ENCODE results near the gene METRNL. TPM values are rescaled to one million over a fixed set of nuclear protein-coding genes. Genes with fewer than 3 reads are reported as not detected.

METRNL gene
- total RNA-seq, 1 experiment from 2014 or later, result 33.8 TPM

DNA sequence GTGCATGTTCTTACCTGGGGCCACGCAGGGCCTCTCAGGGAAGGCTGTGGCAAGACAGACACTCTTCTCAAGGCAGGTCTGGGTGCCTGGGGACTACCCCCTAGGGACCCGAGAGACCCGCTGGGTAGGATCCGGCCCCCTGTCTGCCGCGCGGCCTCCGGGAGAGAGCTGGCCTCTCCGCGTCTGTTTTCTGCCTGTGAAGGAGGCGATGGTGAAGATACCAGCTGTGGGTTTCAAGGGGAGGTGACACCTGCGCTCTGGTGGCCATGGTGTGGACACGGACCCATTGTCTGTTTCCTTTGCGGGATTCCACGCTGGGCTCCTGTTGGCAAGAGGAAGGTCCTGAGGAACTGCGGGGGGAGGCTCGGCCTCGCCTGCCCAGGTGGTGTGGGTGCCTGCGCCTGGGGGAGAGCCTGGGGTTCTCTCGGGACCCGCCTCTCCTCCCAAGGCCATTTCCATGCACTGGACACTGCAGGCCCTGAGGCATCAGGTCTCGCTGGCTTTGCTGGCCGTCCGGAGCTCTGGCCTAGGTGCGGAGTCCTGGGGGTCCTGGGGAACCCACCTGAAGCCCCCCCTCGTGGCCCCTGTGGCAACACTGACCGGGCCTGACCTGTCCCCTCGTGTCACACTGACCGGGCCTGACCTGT lies 12.2 kb upstream of the METRNL start:
- Mint-ChIP-seq H3K27me3 (ENCODE audit: insufficient read depth, unreplicated experiment) (peaks cover 3% of the 10 kb centered on the region), H3K4me1 (ENCODE audit: low read depth, unreplicated experiment) (no peaks in the 10 kb centered on the region), H3K27ac (ENCODE audit: unreplicated experiment) (no peak overlapping the region), H3K36me3 (ENCODE audit: insufficient read depth, unreplicated experiment) (no peaks in the 10 kb centered on the region), H3K9me3 (ENCODE audit: unreplicated experiment) (no peaks in the 10 kb centered on the region), H3K4me3 (ENCODE audit: unreplicated experiment) (no peak overlapping the region)
- no peaks in the 10 kb centered on the region for H3K27me3 ChIP-seq (replicated peaks; ENCODE audit: control insufficient read depth, insufficient read depth, low read length)
- no peaks in the 10 kb centered on the region for H3K36me3 ChIP-seq (ENCODE audit: control insufficient read depth, insufficient read depth, low read length)
- BruUV-seq (replicated peaks), result no TSS peak
- ChIA-PET POLR2A (no interaction called here), CTCF (interaction anchor here (0.7 kb wide), 1 partner anchor 27 kb away, joined by 3 read pairs; no protein-coding TSS in a partner anchor)
- peak in 1 of 2 experiments; percentile 7 for DNase-seq
- H3K4me1 ChIP-seq, result peaks cover 6% of the 10 kb centered on the region; the same call in 1 of the 2 replicates
- intact Hi-C loops (cut with micrococcal nuclease; ENCODE audit: unreplicated experiment), result no loop called here
- TF ChIP-seq, protein P1, sequence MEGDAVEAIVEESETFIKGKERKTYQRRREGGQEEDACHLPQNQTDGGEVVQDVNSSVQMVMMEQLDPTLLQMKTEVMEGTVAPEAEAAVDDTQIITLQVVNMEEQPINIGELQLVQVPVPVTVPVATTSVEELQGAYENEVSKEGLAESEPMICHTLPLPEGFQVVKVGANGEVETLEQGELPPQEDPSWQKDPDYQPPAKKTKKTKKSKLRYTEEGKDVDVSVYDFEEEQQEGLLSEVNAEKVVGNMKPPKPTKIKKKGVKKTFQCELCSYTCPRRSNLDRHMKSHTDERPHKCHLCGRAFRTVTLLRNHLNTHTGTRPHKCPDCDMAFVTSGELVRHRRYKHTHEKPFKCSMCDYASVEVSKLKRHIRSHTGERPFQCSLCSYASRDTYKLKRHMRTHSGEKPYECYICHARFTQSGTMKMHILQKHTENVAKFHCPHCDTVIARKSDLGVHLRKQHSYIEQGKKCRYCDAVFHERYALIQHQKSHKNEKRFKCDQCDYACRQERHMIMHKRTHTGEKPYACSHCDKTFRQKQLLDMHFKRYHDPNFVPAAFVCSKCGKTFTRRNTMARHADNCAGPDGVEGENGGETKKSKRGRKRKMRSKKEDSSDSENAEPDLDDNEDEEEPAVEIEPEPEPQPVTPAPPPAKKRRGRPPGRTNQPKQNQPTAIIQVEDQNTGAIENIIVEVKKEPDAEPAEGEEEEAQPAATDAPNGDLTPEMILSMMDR (IDR thresholded peaks at IDR 0.05; ENCODE audit: insufficient read depth in 1 of 2, low read depth in 1 of 2, low read length in 1 of 2, severe bottlenecking in 1 of 2, unreplicated experiment in 1 of 2), result no peak
- no peaks in the 10 kb centered on the region for H3K9me3 ChIP-seq
- H3K4me3 ChIP-seq (ENCODE audit: low read depth, low read length), result no peak overlapping the region

DNA sequence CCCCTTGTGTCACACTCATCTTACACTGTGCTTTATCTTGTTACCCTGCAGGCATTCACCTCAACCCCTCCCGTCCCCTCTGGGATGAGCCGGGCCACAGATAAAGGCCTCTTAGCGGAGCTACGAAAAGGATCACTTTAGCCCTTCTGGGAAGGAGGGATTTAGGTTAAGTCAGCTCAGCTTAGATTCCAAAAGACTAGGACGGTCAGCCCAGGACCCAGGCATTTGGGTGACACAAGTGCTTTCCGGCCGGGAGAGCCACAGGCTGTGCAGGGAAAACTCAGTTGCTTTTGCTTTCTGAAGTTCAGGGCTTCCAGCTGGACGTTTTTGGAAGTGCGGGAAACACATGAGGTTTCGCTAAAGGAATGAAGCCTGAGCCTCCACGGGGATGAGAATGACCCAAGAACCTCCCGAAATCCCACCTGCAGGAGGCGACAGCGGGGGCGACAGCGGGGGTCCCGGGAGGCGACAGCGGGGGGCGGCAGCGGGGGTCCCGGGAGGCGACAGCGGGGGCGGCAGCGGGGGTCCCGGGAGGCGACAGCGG lies 11.6 kb upstream of the METRNL start:
- no peaks in the 10 kb centered on the region for H3K9me3 Mint-ChIP-seq (ENCODE audit: unreplicated experiment)
- H3K27me3 Mint-ChIP-seq (ENCODE audit: insufficient read depth, unreplicated experiment), result peaks cover 3% of the 10 kb centered on the region
- Histone ChIP-seq H3K9me3 (no peaks in the 10 kb centered on the region), H3K4me3 (ENCODE audit: low read depth, low read length) (no peak overlapping the region), H3K27me3 (replicated peaks; ENCODE audit: control insufficient read depth, insufficient read depth, low read length) (no peaks in the 10 kb centered on the region), H3K4me1 (peaks cover 6% of the 10 kb centered on the region; the same call in 1 of the 2 replicates), H3K36me3 (ENCODE audit: control insufficient read depth, insufficient read depth, low read length) (no peaks in the 10 kb centered on the region)
- TF ChIP-seq, protein P1 (IDR thresholded peaks at IDR 0.05; ENCODE audit: insufficient read depth in 1 of 2, low read depth in 1 of 2, low read length in 1 of 2, severe bottlenecking in 1 of 2, unreplicated experiment in 1 of 2), result peak; percentile 16 to 18
- H3K27ac Mint-ChIP-seq (ENCODE audit: unreplicated experiment), result peak overlapping the region; percentile 42
- no TSS peak for BruUV-seq (replicated peaks)
- H3K36me3 Mint-ChIP-seq (ENCODE audit: insufficient read depth, unreplicated experiment), result no peaks in the 10 kb centered on the region
- H3K4me3 Mint-ChIP-seq (ENCODE audit: unreplicated experiment), result no peak overlapping the region
- DNase-seq, result peak in 1 of 2 experiments; percentile 61
- H3K4me1 Mint-ChIP-seq (ENCODE audit: low read depth, unreplicated experiment), result no peaks in the 10 kb centered on the region
- intact Hi-C loops (cut with micrococcal nuclease; ENCODE audit: unreplicated experiment), result no loop called here
- POLR2A ChIA-PET, result no interaction called here
- CTCF ChIA-PET, result interaction anchor here (0.7 kb wide), 1 partner anchor 27 kb away, joined by 3 read pairs; no protein-coding TSS in a partner anchor

DNA sequence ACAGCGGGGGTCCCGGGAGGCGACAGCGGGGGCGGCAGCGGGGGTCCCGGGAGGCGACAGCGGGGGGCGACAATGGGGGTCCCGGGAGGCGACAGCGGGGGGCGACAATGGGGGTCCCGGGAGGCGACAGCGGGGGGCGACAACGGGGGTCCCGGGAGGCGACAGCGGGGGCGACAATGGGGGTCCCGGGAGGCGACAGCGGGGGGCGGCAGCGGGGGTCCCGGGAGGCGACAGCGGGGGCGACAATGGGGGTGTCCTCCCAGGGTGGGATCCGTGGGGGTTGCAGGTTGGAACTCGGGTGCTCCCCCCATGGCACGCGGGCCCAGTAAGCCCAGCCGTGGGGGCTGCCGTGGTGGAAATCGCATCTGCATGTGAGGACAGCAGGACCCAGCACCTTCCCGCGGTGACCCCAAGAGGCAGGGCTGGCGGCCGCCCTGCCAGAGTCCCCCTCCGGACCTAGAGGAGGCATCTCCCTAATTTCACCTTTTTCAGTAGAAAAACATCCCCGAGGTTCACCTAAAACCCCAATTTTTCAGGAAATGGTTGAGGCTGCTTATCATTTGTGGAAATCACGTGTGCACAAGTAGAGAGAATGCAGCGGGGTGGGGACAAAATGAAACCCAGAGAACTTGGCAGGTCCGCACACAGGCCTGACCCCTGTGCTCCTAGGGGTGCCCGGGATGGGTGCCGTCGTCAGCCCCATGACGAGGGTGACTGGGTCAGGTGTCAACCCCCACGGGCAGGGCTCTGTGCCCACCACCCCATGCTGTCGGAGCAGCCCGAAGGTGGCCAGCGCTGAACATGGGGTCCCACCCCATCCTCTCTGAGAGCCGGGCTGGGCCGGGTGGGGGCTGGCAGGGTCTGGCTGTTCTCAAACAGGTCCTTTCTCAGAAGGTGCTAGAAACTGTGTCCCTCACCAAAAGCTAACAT lies 10.5 kb upstream of the METRNL start:
- H3K4me1 ChIP-seq, result peaks cover 14% of the 10 kb centered on the region
- intact Hi-C loops (cut with micrococcal nuclease; ENCODE audit: unreplicated experiment), result no loop called here
- ChIA-PET POLR2A (no interaction called here), CTCF (no interaction called here)
- H3K27ac Mint-ChIP-seq (ENCODE audit: unreplicated experiment), result peak overlapping the region; percentile 57
- peaks cover 3% of the 10 kb centered on the region for H3K27me3 Mint-ChIP-seq (ENCODE audit: insufficient read depth, unreplicated experiment)
- BruUV-seq (replicated peaks), result no TSS peak
- H3K9me3 Mint-ChIP-seq (ENCODE audit: unreplicated experiment), result no peaks in the 10 kb centered on the region
- no peaks in the 10 kb centered on the region for H3K36me3 Mint-ChIP-seq (ENCODE audit: insufficient read depth, unreplicated experiment)
- H3K4me3 ChIP-seq (ENCODE audit: low read depth, low read length), result no peak overlapping the region
- no peaks in the 10 kb centered on the region for H3K36me3 ChIP-seq (ENCODE audit: control insufficient read depth, insufficient read depth, low read length)
- H3K4me3 Mint-ChIP-seq (ENCODE audit: unreplicated experiment), result no peak overlapping the region
- no peaks in the 10 kb centered on the region for H3K9me3 ChIP-seq
- H3K27me3 ChIP-seq (replicated peaks; ENCODE audit: control insufficient read depth, insufficient read depth, low read length), result no peaks in the 10 kb centered on the region
- no peaks in the 10 kb centered on the region for H3K4me1 Mint-ChIP-seq (ENCODE audit: low read depth, unreplicated experiment)
- TF ChIP-seq, protein P1 (IDR thresholded peaks at IDR 0.05; ENCODE audit: insufficient read depth in 1 of 2, low read depth in 1 of 2, low read length in 1 of 2, severe bottlenecking in 1 of 2, unreplicated experiment in 1 of 2), result no peak
- DNase-seq, result no peak

Data from Caco-2 (cell line).